ENCODE measurements around the gene BDKRB1.

GRCh38 chr14:96231526-96232130 is 24.4 kb upstream of the BDKRB1 start:
- TF ChIP-seq EZH2 (IDR thresholded peaks at IDR 0.05; ENCODE audit: insufficient read depth, low read length) (no peak), CTCF (IDR thresholded peaks at IDR 0.05; ENCODE audit: insufficient read depth, low read depth, low read length) (no peak)
